Germinal center (tissue), 1 donor: Measurements from ENCODE around the gene PDPN.
A peak's percentile ranks its signal among the peaks of the same experiment; 100 is the strongest.

Source experiments
- DNase-seq: peaks from one replicate; pipeline ENCODE4 v3.0.0; 2012; ENCODE audit warnings: mixed read lengths, low spot score

PDPN gene

DNA sequence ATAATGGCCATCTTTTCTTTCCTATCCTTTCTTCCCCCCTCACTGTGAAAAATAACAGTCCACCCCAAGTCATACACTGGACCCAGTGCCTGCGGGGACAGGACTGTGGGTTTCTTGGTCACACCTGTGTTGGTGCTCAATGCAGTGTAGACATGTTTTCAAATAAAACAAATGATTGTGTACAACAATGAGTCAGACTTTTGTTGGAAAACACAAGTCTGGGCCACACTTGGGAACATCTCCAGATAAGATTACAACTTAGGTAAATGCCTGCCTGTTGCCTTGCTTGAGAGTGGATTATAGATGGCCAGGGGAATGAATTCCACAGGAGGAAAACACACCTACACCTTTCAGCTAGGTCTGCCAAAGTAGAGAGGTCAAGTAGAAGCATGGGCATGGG is 34.1 kb downstream of the PDPN start:
- no peak for DNase-seq

DNA sequence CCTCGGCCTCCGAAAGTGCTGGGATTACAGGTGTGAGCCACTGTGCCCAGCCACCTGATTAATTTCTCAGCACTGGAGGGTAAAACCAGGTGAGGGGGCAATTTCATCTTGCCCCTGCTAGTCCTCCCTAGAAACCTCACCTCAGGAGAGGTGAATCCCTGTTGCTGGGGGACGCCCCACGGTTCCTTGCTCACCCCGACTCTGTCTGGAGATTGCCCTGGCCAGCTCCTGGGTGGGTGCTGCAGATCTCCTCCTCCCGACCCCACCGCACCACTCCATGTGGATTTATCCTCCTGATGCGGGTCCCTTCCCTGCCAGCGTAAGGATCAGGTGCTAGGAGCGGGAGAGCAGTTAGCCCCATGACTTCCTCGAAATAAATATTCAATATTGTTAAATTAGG is 34.9 kb downstream of the PDPN start:
- no peak for DNase-seq

DNA sequence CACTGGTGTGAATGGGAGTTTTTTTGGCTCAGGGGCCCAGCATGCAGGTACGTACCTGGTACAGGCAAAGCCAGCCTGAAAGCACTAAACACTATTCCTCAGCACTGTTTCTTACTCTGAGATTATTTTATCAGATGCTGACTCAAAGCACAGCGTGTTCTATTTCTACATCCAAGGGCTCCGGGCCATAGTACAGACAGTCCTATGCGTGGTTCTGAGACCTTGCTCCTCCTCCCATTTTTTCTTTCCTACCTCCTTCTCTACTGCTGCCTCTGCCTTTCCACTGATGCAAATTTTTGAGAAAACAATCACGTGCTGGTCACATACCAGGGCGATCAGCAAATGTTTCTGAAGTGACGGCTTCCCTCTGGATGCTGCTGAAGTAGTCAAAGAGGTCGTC is 36.3 kb downstream of the PDPN start:
- no peak for DNase-seq

DNA sequence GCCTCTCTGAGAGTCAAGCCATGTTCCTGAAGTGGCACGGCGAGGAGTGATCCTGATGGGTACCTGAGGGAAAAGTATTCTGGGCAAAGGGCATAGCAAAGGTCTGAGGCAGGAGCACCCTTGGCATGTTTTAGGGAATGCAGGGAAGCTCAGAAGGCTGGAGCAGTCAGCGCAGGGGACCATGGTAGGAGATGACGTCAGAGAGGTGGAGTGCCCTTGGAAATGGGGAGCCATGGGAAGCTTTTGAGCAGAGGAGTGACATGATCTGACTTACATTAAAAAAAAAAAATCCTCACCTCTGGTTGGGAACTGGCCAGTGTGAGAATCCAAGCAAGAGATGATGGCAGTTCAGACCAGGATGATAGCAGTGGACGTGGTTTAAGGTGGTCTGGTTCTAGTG is 37.2 kb downstream of the PDPN start:
- no peak for DNase-seq

DNA sequence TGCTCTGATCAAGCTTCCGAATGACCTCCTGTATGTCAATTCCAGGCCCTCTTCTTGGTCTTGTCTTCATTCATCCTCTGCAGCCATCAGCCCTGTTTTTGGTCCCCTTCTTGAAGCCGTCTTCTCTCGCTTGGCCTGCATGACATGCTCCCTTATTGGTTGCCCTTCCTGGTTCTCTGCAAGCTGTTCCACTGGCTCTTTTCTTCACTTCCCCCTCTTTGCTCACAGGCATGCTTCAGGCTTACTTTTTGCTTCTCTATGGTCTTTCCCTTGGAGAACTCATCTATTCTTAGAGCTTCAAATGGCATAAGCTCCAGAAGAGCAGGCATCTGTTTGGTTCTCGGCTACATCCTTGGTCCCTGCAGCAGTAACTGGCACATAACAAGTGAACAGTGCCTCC is 38.8 kb downstream of the PDPN start:
- DNase-seq = no peak

DNA sequence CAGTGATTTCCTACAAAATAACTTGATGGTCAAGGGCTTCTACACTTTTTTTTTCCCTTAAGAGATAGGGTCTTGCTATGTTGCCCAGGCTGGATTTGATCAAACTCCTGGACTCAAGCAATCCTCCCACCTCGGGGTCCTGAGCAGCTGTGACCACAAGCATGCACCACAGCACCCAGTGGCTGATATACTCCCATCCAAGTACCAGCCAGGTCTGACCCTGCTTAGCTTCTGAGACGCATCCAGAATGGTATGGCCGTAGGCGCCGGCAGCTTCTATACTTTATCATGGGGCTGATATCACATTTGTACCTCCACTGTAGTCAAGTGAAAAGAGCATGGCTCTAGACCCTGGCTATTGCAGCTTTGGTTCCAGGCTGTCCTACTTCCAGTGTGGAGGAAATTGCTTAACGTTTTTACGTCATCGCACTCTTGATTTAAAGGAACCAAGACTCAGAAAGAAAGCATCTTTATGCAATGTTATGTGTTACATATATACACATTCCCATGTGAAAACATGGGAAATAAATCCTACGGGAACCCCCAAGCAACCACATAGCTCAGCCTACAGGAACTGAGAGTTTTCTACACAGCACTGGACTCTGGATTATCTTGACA is 39.5 kb downstream of the PDPN start:
- no peak for DNase-seq

DNA sequence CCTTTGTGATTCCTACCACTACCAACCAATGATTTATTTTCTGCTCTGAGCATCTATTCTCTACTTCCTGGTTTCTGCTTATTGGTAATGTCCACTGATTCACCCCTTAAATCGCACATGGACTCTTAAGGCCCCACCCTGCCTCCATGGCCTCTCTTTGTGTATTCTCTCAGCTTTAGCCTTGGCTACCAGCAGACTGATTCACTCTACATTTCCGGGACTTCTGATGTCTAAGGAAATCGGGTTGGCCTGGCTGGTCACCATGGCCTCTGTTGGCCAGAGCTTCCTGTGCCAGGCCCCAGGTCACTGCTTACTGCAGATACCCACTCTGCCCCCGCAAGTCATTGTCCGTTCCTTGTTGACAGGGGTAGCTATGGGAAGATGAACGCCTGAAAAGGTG is 40.9 kb downstream of the PDPN start:
- DNase-seq = no peak

DNA sequence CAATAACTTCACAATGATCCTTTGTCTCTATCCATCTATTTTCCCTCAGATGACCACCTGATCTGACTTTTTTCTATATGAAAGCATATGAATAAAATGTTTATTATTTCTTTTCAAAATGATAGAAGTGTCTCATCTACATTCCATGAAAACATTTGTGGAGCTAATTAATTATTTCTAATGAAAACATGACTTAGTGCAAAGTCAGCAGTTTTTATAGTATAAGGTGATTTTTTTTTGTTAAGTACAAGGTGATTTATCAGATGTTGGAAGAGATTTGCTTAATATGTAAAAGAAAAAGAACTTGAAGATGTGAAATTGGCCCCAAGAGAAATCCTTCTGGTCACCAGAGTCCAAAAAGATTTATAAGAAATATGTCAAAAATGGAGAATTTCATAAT is 43.5 kb downstream of the PDPN start:
- no peak for DNase-seq

DNA sequence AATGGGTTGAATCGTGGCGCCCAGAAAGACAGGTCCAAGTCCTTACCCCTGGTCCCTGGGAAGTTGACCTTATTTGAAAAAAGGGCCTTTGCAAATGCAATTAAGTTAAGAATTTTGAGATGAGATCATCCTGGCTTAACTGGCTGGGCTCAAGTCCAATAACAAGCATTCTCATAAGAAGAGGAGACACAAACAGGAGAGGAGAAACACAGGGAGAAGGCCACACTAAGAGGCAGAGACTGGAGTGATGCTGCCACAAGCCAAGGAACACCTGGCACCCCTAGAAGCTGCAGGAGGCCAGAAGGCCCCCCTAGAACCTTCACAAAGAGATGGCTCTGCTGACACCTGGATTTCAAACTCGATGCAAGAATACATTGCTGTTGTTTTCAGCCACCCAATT is 44.6 kb downstream of the PDPN start:
- DNase-seq = no peak

DNA sequence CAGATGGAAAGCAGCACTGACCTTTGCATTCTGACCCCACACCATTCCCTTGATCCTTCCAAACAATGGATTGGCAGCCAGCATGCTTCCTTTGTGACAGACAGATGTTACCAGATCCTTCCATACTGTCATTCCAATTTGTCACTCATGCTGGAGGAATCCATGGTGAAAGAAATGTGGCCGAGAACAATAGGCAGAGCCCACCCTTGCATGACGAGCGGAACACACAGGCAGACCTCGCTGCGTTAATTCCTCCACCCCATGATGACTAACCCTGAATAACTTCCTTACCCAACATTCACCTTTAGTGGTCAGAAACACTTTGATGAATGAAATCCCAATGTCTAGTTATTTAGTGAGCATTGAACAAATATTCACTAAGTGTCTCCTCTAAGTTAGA is 45.1 kb downstream of the PDPN start:
- DNase-seq = no peak

DNA sequence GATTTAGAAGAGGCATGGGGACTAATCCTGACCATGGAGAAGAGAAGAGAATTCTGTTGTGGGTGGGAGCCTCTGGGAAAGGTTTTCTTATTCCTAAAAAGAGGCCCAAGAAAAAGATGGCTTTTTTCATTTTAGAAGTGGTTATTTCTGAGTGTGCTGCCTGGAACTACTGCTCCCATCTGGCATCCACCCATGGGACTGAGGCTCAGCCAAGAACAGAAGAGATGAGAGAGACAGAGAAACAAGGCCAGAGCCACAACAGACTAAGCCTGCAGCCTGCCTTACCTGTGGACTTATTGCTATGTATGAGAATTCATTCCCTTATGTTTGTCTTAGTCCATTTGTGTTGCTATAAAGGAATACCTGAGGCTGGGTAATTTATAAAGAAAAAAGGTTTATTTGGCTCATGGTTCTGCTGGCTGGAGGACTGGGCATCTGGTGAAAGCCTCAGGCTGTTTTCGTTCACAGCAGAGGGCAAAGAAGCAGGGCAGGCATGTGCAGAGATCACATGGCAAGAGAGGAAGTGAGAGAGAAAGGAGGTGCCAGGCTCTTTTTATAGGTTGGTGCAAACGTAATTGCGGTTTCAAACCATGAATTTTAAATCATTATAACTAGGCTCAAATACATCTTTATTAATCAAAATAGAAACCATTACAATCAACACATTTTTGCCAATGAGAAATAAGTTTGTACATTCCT is 58.8 kb downstream of the PDPN start:
- peak; percentile 57 for DNase-seq

DNA sequence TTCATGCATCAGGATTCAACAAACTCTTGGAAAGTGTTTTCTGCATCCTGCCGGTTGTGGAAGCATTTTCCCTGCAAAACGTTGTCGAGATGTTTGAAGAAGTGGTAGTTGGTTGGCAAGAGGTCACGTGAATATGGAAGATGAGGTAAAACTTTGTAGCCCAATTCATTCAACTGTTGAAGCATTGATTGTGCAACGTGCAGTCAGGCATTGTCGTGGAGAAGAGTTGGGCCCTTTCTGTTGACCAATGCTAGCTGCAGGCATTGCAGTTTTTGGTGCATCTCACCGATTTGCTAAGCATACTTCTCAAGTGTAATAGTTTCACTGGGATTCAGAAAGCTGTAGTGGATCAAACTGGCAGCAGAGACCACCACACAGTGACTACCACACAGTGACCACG is 59.4 kb downstream of the PDPN start:
- DNase-seq = no peak

DNA sequence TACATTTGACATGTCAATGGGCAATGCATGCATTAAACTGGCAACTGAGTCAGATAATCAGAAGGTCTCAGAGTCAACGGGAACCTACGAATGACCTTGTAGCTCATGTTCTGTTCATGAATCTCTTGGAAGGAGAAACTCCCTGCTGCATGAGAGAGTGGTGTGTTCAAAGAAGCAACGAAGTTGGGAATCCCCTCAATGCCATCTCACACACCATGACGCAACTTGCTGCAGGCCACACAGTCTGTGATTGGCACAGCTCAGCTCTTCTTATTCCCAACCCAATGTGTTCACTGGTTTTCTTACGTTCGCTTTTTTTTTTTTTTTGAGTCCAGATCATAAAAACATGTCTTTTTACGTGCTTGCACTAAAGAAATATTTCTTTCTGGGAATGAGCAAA is 62.9 kb downstream of the PDPN start:
- no peak for DNase-seq

DNA sequence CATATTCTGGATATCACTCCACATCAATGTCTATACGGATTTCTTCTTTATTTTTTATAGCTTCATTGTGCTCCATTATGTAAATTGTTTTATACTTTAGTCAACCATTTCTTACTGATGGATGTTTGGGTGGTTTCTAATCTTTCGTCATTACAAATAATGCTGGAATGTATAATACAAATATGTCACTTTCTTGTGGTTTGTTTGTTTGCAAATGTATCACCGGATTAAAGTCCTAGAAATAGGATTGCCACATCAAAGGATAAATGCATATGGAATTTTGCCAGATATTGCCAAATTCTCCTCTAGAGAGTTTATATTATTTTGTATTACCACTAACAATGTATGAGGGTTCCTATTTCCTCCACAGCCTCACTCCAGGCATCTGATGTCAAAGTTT is 67.6 kb downstream of the PDPN start:
- DNase-seq = no peak

DNA sequence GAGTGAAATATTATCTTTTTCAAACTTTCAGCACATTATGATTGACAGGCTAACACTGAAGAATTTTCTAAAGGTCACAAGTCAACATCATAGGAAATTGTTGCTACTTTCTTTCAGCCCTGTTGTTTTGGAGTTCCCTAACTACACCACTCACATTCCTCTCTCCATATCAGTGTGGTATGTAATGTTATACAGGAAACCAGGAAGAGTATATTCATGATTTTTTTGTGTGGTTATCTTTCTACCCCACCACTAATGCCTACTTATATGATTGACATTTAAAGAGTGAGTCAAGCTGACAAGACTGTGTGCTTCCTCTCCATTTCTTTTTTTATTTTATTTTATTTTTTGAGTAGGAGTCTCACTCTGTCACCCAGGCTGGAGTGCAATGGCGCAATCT is 68.6 kb downstream of the PDPN start:
- DNase-seq = no peak

DNA sequence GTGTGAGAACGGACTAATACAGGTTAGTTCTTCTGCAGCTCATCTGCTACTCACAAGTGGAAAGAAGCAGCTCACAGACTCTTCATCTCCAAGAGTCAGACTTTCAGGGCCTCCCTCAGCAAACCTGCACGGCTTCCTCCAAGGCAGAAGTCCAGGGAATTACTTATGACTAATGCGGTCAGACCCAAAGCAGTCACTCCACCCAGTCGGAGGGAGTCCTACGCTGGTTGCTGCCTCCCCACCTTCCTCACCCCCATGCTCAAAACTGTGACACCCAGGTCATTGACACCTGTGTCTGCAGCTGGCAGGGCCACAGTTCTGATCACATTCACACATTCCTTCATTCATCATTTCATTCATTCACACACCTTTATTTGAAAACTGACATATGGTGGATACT is 77.9 kb downstream of the PDPN start:
- DNase-seq = no peak

DNA sequence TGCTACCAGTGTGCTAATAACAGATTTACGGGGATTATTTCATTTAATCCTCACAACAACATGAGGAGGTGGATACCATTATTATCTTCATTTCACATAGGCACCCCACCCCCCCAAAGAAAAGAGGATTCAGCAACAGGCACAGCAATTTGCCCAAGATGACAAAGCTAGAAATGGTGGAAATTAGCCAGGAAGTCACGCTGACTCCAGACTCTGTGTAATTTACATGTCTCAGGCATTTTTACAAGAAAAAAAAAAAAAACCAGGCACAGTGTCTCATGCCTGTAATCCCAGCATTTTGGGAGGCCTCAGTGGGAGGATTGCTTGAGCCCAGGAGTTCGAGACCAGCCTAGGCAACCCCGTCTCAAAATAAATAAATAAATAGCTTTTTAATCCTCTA is 78.9 kb downstream of the PDPN start:
- no peak for DNase-seq

DNA sequence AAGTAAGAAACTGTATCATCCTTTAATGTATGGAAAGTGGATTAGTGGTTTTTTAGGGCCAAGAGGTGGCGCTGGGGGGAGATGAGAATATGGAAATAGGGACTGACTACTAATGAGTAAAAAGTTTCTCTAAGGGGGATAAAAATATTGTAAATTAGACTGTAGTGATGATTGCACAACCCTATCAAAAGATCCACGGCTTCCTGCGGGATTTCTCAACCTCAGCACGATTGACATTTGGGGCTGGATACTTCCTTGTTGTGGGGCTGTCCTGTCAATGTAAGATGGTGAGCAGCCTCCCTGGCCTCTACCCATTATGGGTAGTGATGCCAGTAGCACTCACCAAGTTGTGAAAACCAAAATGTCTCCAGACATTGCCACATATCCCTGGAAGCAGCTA is 80.3 kb downstream of the PDPN start:
- DNase-seq = no peak

DNA sequence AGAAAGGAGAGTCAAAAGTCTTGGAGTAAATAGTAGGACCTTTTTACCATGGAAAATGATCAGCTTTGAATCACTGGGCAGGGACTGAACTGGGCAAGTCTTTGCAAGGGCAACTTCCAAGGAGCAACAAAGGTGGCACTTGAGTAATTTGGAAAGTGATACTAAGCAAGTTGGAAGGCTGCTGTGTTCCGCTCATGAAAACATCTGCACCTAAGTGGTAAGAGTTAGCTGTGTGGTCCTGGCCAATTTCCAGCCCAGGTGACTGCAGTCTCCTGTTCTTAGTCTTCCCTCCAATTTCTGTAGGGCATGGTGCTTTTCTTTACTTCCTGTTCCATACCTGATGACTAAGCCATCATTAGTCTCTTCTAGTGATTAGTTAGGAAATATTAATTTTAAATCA is 80.8 kb downstream of the PDPN start:
- no peak for DNase-seq

DNA sequence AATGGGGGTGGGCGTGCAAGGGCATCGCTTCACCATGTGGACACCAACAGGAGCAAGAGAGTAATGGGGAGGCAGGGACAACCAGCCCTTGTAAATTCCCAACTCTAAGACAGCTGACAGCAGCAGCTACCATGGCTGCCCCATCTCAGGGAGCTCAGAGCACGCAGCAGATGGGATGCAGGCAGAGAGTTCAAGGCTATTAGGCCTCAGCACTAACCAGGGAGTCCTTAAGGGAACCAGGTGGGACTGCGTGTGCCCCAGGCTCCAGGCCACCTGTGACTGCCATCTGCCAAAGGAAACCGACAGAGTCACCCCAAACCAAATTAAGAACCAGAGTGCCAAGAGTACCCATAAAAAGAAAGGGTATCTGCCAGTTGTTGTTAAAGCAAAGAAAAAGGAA is 82.7 kb downstream of the PDPN start:
- DNase-seq = peak; percentile 61
